Measurements from ENCODE around the gene APBA2. TPM values are rescaled to one million over a fixed set of nuclear protein-coding genes. Genes with fewer than 3 reads are reported as not detected.

The APBA2 gene
- polyA plus RNA-seq, 1 donor (not counting 4 experiments of a cell fraction or from before 2014, with no cell fraction given): 5.5 TPM

DNA sequence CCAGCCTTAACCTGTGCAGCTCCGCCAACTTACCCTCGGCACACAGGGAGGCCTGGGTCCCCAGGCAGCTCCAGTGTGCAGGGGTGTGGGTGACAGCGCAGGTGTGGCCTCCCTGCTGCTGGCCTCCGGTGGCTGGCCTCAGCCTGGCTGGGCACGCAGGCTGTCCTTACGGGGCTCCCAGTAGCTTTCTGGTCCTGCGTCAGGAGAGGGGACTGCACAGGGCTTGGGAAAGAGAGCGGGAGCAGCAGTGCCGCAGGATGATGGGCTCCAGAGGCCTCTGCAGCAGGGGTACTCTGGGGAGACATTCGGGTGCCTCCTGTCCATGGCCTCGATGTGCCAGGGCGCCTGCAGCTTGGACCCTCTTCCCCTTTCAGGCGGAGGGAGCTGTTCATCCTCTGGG lies 9.4 kb downstream of the APBA2 start:
- H3K9me3 ChIP-seq (ENCODE audit: control insufficient read depth, low read depth, low read length): no peaks in the 10 kb centered on the region
- H3K27ac ChIP-seq (ENCODE audit: control insufficient read depth, insufficient read depth, low read length): no peak overlapping the region
- no peak for FAIRE-seq
- dilution Hi-C loops (cut with MboI; ENCODE audit: extremely low pct_ligation_motif_present, low sequenced_read_pairs): no loop called here
- TF ChIP-seq, protein P1, sequence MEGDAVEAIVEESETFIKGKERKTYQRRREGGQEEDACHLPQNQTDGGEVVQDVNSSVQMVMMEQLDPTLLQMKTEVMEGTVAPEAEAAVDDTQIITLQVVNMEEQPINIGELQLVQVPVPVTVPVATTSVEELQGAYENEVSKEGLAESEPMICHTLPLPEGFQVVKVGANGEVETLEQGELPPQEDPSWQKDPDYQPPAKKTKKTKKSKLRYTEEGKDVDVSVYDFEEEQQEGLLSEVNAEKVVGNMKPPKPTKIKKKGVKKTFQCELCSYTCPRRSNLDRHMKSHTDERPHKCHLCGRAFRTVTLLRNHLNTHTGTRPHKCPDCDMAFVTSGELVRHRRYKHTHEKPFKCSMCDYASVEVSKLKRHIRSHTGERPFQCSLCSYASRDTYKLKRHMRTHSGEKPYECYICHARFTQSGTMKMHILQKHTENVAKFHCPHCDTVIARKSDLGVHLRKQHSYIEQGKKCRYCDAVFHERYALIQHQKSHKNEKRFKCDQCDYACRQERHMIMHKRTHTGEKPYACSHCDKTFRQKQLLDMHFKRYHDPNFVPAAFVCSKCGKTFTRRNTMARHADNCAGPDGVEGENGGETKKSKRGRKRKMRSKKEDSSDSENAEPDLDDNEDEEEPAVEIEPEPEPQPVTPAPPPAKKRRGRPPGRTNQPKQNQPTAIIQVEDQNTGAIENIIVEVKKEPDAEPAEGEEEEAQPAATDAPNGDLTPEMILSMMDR (optimal IDR thresholded peaks at IDR 0.05 in 1 of 3, IDR thresholded peaks at IDR 0.05 in 1 of 3, conservative IDR thresholded peaks at IDR 0.05 in 1 of 3; ENCODE audit: extremely low read depth in 1 of 3, insufficient read depth in 2 of 3, low read length in 3 of 3): no peak
- TF ChIP-seq EZH2 (IDR thresholded peaks at IDR 0.05; ENCODE audit: low read length): no peak
- no peaks in the 10 kb centered on the region for H3K36me3 ChIP-seq (ENCODE audit: control insufficient read depth in 2 of 2, extremely low read depth in 1 of 2, insufficient read depth in 2 of 2, low read length in 2 of 2)
- H3K9me1 ChIP-seq (ENCODE audit: control insufficient read depth, extremely low read depth, insufficient read depth, low read length): no peaks in the 10 kb centered on the region
- H3K4me3 ChIP-seq (ENCODE audit: control insufficient read depth in 2 of 3, extremely low read depth in 1 of 3, insufficient read depth in 2 of 3, low read depth in 1 of 3, low read length in 3 of 3): no peak overlapping the region
- no peak overlapping the region for H3K4me2 ChIP-seq (ENCODE audit: control insufficient read depth, extremely low read depth, insufficient read depth, low read depth, low read length)
- H3K9ac ChIP-seq (ENCODE audit: control insufficient read depth, extremely low read depth, insufficient read depth, low read length): no peak overlapping the region
- no peaks in the 10 kb centered on the region for H3K4me1 ChIP-seq (ENCODE audit: control insufficient read depth, extremely low read depth, insufficient read depth, low read length)
- H3K79me2 ChIP-seq (ENCODE audit: control insufficient read depth, insufficient read depth, low read length): no peaks in the 10 kb centered on the region
- no peak for DNase-seq (ENCODE audit: low read depth, low spot score)
- H2AFZ ChIP-seq (ENCODE audit: control insufficient read depth, low read length): no peak overlapping the region
- no peaks in the 10 kb centered on the region for H4K20me1 ChIP-seq (ENCODE audit: control insufficient read depth, extremely low read depth, insufficient read depth, low read length)
- no peaks in the 10 kb centered on the region for H3K27me3 ChIP-seq (ENCODE audit: control insufficient read depth, extremely low read depth, insufficient read depth, low read length)

DNA sequence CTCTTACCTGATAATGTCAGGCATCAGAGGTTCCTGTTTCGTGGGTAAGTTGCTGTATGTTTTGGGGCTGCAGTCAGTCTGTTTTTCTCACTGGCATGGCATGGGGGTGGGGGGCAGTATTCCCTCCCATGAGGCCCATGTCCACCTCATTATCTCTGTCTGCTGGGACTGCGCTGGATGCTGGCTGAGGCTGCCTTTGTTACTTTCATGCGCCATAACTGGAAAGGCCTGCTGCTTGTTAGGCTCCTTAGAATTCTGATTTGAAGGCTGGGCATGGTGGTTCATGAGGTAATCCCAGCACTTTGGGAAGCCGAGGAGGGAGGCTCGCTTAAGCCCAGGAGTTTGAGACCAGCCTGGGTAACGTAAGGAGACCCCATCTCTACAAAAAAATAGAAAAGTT lies 9.8 kb downstream of the APBA2 start:
- dilution Hi-C loops (cut with MboI; ENCODE audit: extremely low pct_ligation_motif_present, low sequenced_read_pairs): no loop called here
- Histone ChIP-seq H3K9me1 (ENCODE audit: control insufficient read depth, extremely low read depth, insufficient read depth, low read length) (no peaks in the 10 kb centered on the region), H3K27ac (ENCODE audit: control insufficient read depth, insufficient read depth, low read length) (no peak overlapping the region), H3K27me3 (ENCODE audit: control insufficient read depth, extremely low read depth, insufficient read depth, low read length) (no peaks in the 10 kb centered on the region), H3K9me3 (ENCODE audit: control insufficient read depth, low read depth, low read length) (no peaks in the 10 kb centered on the region), H3K79me2 (ENCODE audit: control insufficient read depth, insufficient read depth, low read length) (no peaks in the 10 kb centered on the region), H3K4me1 (ENCODE audit: control insufficient read depth, extremely low read depth, insufficient read depth, low read length) (no peaks in the 10 kb centered on the region), H2AFZ (ENCODE audit: control insufficient read depth, low read length) (no peak overlapping the region), H3K36me3 (ENCODE audit: control insufficient read depth in 2 of 2, extremely low read depth in 1 of 2, insufficient read depth in 2 of 2, low read length in 2 of 2) (no peaks in the 10 kb centered on the region), H3K9ac (ENCODE audit: control insufficient read depth, extremely low read depth, insufficient read depth, low read length) (no peak overlapping the region), H4K20me1 (ENCODE audit: control insufficient read depth, extremely low read depth, insufficient read depth, low read length) (no peaks in the 10 kb centered on the region), H3K4me2 (ENCODE audit: control insufficient read depth, extremely low read depth, insufficient read depth, low read depth, low read length) (no peak overlapping the region), H3K4me3 (ENCODE audit: control insufficient read depth in 2 of 3, extremely low read depth in 1 of 3, insufficient read depth in 2 of 3, low read depth in 1 of 3, low read length in 3 of 3) (no peak overlapping the region)
- DNase-seq (ENCODE audit: low read depth, low spot score) (no peak), FAIRE-seq (no peak)
- TF ChIP-seq EZH2 (IDR thresholded peaks at IDR 0.05; ENCODE audit: low read length): no peak
- TF ChIP-seq, protein P1 (optimal IDR thresholded peaks at IDR 0.05 in 1 of 3, IDR thresholded peaks at IDR 0.05 in 1 of 3, conservative IDR thresholded peaks at IDR 0.05 in 1 of 3; ENCODE audit: extremely low read depth in 1 of 3, insufficient read depth in 2 of 3, low read length in 3 of 3): no peak
